Transverse colon (tissue), 3 donors: ENCODE data around the gene GPBAR1.

Experiments used
- CTCF ChIP-seq, 5 experiments: fragments of 200-600 bp in 3 of 5; fragments of 450-650 bp in 2 of 5; sonication (generic) in 3 of 5; IDR thresholded peaks; 1 replicate in 2 of 5; 2 replicates in 3 of 5; pipeline ENCODE4 v1.5.1; 2016 to 2017; ENCODE audit warnings: antibody characterized with exemption in 5 of 5, inconsistent platforms in 3 of 5, mild to moderate bottlenecking in 2 of 5, moderate library complexity in 1 of 5
- POLR2A ChIP-seq: fragments of 450-650 bp; IDR thresholded peaks from one replicate; pipeline ENCODE4 v1.6.1; 2016; ENCODE audit warnings: antibody characterized with exemption, mild to moderate bottlenecking, moderate library complexity

GRCh38 chr2:218266316-218266979 lies 5.6 kb downstream of the GPBAR1 start:
- TF ChIP-seq CTCF (IDR thresholded peaks at IDR 0.05): no peak
- TF ChIP-seq POLR2A: no peak
